Mammary epithelial cell (primary cell): ENCODE results near the gene ARID1B.

Source experiments
- EZH2 ChIP-seq: IDR thresholded peaks from 2 replicates; pipeline ENCODE4 v1.6.1; 2012; ENCODE audit warnings: low read length, inconsistent platforms, borderline replicate concordance
- TF ChIP-seq, protein P1 (sequence below), 2 donors: IDR thresholded peaks in 1 of 2; conservative IDR thresholded peaks in 1 of 2; 2 replicates each; pipeline ENCODE4 v1.5.1; 2011 to 2012; ENCODE audit warnings: inconsistent platforms in 2 of 2, low read length in 2 of 2, mild to moderate bottlenecking in 2 of 2, control low read depth in 1 of 2, low read depth in 1 of 2; ENCODE audit not compliant: insufficient read depth in 1 of 2; ENCODE audit errors: extremely low read depth in 1 of 2

DNA sequence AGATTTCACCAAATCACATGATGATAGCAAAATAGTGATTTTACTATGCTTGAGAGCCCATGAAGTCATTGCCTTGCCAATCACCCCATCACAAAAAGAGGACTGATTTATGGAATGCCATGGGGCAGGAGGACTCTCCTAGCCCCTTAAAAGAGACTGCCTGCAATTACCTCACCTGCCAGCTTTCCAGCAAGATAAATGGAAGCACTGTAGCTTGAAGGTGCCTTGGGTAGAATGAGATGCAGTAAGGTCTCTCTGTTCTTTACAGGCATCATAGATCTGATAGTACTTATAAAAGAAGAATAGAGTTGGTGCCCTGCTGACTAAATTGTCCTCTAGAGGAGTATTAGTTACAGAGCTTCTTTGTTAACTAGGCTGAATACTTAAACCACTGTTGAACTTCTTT, 303.8 kb downstream of the ARID1B start:
- TF ChIP-seq, protein P1, sequence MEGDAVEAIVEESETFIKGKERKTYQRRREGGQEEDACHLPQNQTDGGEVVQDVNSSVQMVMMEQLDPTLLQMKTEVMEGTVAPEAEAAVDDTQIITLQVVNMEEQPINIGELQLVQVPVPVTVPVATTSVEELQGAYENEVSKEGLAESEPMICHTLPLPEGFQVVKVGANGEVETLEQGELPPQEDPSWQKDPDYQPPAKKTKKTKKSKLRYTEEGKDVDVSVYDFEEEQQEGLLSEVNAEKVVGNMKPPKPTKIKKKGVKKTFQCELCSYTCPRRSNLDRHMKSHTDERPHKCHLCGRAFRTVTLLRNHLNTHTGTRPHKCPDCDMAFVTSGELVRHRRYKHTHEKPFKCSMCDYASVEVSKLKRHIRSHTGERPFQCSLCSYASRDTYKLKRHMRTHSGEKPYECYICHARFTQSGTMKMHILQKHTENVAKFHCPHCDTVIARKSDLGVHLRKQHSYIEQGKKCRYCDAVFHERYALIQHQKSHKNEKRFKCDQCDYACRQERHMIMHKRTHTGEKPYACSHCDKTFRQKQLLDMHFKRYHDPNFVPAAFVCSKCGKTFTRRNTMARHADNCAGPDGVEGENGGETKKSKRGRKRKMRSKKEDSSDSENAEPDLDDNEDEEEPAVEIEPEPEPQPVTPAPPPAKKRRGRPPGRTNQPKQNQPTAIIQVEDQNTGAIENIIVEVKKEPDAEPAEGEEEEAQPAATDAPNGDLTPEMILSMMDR (conservative IDR thresholded peaks at IDR 0.05 in 1 of 2, IDR thresholded peaks at IDR 0.05 in 1 of 2; ENCODE audit: extremely low read depth in 1 of 2, insufficient read depth in 1 of 2, low read depth in 1 of 2, low read length in 2 of 2), result no peak
- no peak for TF ChIP-seq EZH2
